Lung (tissue), 12 donors: ENCODE measurements around the gene GLRX5. TPM values are rescaled to one million over a fixed set of nuclear protein-coding genes. Genes with fewer than 3 reads are reported as not detected.

Source experiments
- ATAC-seq: fragments of 200-7000 bp; cut with Tn5 transposase; one replicate; pipeline ENCODE4 v1.9.1; 2020; ENCODE audit warnings: moderate number of reproducible peaks; ENCODE audit not compliant: insufficient read depth, low FRiP score
- DNase-seq, 3 donors: peaks; one replicate each; pipeline ENCODE4 v3.0.0-alpha.2; 2013 to 2017
- H3K27ac ChIP-seq, 2 donors: one replicate each; pipeline ENCODE4 v1.5.1; 2013; ENCODE audit warnings: mild to moderate bottlenecking in 2 of 2, moderate library complexity in 2 of 2, control low read depth in 1 of 2, inconsistent platforms in 1 of 2, low read depth in 1 of 2, low read length in 1 of 2
- H3K27me3 ChIP-seq, 3 donors: one replicate each; pipeline ENCODE4 v1.5.1; 2013; ENCODE audit warnings: low read length in 2 of 3; ENCODE audit not compliant: control insufficient read depth in 3 of 3, insufficient read depth in 3 of 3
- H3K36me3 ChIP-seq, 4 donors: one replicate each; pipeline ENCODE4 v1.5.1; 2013; ENCODE audit warnings: low read length in 4 of 4, mild to moderate bottlenecking in 1 of 4, moderate library complexity in 1 of 4; ENCODE audit not compliant: control insufficient read depth in 4 of 4, insufficient read depth in 4 of 4
- H3K4me1 ChIP-seq, 5 donors: one replicate each; pipeline ENCODE4 v1.5.1; 2013; ENCODE audit warnings: low read length in 5 of 5, mild to moderate bottlenecking in 2 of 5, moderate library complexity in 1 of 5; ENCODE audit not compliant: control insufficient read depth in 5 of 5, insufficient read depth in 5 of 5
- H3K4me3 ChIP-seq: one replicate; pipeline ENCODE4 v1.5.1; 2013; ENCODE audit warnings: mild to moderate bottlenecking, control low read depth, moderate library complexity
- H3K9ac ChIP-seq, 2 donors: one replicate each; pipeline ENCODE4 v1.5.1; 2013; ENCODE audit warnings: low read length in 2 of 2, control low read depth in 1 of 2; ENCODE audit not compliant: insufficient read depth in 1 of 2
- H3K9me3 ChIP-seq, 4 donors: one replicate each; pipeline ENCODE4 v1.5.1; 2013; ENCODE audit warnings: low read length in 3 of 4, mild to moderate bottlenecking in 1 of 4, moderate library complexity in 1 of 4; ENCODE audit not compliant: control insufficient read depth in 4 of 4, insufficient read depth in 3 of 4
- WGBS, 2 donors: extraction: QIAGEN DNeasy Blood & Tissue Kit; methylation state at CpG; one replicate each; pipeline ENCODE4 v1.1.7; 2013; 5-methylcytosine and 5-hydroxymethylcytosine counted together
- polyA plus RNA-seq, 2 donors: library from polyadenylated mRNA; stranded (reverse); fragments of 200-250 nt; gene quantifications; one replicate each; pipeline ENCODE4 v1.2.1, GENCODE V29; 2013
- total RNA-seq, 2 donors: library from RNA; depleted of rRNA in 1 of 2; stranded (reverse); fragments of >200 nt in 1 of 2; gene quantifications; one replicate each; pipeline ENCODE4 v1.2.1, GENCODE V29; 2014 to 2021
- TF ChIP-seq, protein P1 (sequence below): IDR thresholded peaks from 2 replicates; pipeline ENCODE4 v1.5.1; 2012; ENCODE audit warnings: mild to moderate bottlenecking; ENCODE audit errors: control extremely low read depth, extremely low read depth
- donor health status: control.
- donor health status: control.
- donor health status: Bipolar disorder and iron deficiency.
- donor health status: healthy.
- donor health status: DM: yes; HTN: yes; CAD: no.

Gene GLRX5
- total and polyA plus RNA-seq, 4 donors = 22.4 to 35.6 (median 29.1) TPM

- TF ChIP-seq, protein P1, sequence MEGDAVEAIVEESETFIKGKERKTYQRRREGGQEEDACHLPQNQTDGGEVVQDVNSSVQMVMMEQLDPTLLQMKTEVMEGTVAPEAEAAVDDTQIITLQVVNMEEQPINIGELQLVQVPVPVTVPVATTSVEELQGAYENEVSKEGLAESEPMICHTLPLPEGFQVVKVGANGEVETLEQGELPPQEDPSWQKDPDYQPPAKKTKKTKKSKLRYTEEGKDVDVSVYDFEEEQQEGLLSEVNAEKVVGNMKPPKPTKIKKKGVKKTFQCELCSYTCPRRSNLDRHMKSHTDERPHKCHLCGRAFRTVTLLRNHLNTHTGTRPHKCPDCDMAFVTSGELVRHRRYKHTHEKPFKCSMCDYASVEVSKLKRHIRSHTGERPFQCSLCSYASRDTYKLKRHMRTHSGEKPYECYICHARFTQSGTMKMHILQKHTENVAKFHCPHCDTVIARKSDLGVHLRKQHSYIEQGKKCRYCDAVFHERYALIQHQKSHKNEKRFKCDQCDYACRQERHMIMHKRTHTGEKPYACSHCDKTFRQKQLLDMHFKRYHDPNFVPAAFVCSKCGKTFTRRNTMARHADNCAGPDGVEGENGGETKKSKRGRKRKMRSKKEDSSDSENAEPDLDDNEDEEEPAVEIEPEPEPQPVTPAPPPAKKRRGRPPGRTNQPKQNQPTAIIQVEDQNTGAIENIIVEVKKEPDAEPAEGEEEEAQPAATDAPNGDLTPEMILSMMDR = no peak
- Histone ChIP-seq H3K27ac (no peak overlapping the region), H3K9me3 (peaks cover 0 to 6% (median 0%) of the 10 kb centered on the region in 4 donors), H3K27me3 (no peaks in the 10 kb centered on the region), H3K36me3 (no peaks in the 10 kb centered on the region), H3K4me3 (no peak overlapping the region), H3K9ac (no peak overlapping the region), H3K4me1 (peaks cover 0 to 10% (median 0%) of the 10 kb centered on the region in 5 donors)
- 94 to 95% methylated on average over 5 of the region's 5 CpGs for WGBS, 2 donors
- ATAC-seq (no peak), DNase-seq (no peak)
These were observed 44.7 kb upstream of the GLRX5 start for GRCh38 chr14:95490138-95490509.

GRCh38 chr14:95490727-95491451 lies 44.0 kb upstream of the GLRX5 start:
- DNase-seq = no peak
- H3K27me3 ChIP-seq = no peaks in the 10 kb centered on the region
- H3K4me1 ChIP-seq = peaks cover 0 to 17% (median 0%) of the 10 kb centered on the region in 5 donors
- H3K9ac ChIP-seq = no peak overlapping the region
- TF ChIP-seq, protein P1 = no peak
- H3K27ac ChIP-seq = no peak overlapping the region
- no peaks in the 10 kb centered on the region for H3K36me3 ChIP-seq
- H3K9me3 ChIP-seq = peaks cover 0 to 6% (median 0%) of the 10 kb centered on the region in 4 donors
- H3K4me3 ChIP-seq = no peak overlapping the region
- ATAC-seq = no peak
- 85 to 93% methylated on average over 10 of the region's 10 CpGs for WGBS, 2 donors

GRCh38 chr14:95491936-95492608 lies 42.8 kb upstream of the GLRX5 start:
- DNase-seq (no peak), ATAC-seq (no peak)
- TF ChIP-seq, protein P1 = no peak
- no peak overlapping the region for H3K4me3 ChIP-seq
- no peaks in the 10 kb centered on the region for H3K27me3 ChIP-seq
- H3K27ac ChIP-seq = no peak overlapping the region
- WGBS, 2 donors = 90 to 92% methylated on average over 2 of the region's 2 CpGs
- no peaks in the 10 kb centered on the region for H3K36me3 ChIP-seq
- peaks cover 0 to 19% (median 6%) of the 10 kb centered on the region in 5 donors for H3K4me1 ChIP-seq
- no peak overlapping the region for H3K9ac ChIP-seq
- H3K9me3 ChIP-seq = peaks cover 0 to 6% (median 0%) of the 10 kb centered on the region in 4 donors
